Activated CD8-positive, alpha-beta memory T cell treated with anti-CD3 and anti-CD28 coated beads, Interleukin-2, amount 50 U/mL, for 4 hours (primary cell): Measurements from ENCODE around the gene SMKR1.
"Not testable (repeated sequence)": the region's sequence is repeated elsewhere in the genome, so short reads cannot be mapped to it uniquely, and the experiment has no call there.

ENCODE experiments used
- DNase-seq: peaks from one replicate; pipeline ENCODE4 v3.0.0-alpha.2; 2020

The SMKR1 gene

GRCh38 chr7:129489491-129489890 is 12.8 kb upstream of the SMKR1 start:
- DNase-seq = no peak

- no peak for DNase-seq
Measured at GRCh38 chr7:129492391-129492790, 9.9 kb upstream of the SMKR1 start.

DNA sequence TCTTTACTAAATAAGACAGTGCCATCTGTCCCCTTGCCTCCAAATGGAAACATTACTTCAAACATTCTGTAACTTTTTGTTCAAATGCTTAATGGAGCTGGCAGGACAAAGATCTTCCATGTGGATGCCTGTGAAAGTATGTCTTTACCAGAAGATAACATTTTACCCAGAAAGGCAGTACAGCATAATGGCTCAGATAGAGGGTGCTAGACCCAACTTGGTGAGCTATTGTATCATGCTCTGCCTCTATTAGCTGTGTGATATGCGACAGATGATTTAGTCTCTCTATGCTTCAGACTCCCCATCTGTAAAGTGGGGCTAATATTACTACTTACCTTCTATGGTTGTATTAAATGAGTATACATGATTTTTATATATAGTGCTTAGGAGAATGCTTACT is 8.8 kb upstream of the SMKR1 start:
- no peak for DNase-seq

GRCh38 chr7:129494041-129494440 is 8.3 kb upstream of the SMKR1 start:
- no peak for DNase-seq

DNA sequence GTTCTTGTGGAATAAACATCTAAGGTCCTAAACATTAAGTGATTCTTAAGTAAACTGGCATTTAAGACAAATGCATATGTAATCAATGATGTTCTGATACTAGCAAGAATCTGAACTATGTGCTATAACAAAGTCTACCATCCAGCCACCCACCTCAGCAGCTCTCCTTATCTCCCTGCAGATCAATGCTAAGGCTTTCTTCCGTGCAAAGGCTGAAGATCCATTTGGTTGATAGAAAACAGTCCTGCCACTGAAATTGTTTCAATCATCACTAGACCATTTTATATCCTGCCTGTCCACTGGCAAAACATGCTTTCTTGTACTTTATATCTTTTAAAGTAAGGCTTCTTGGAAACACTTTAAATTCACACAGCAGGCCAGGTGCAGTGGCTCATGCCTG is 6.3 kb upstream of the SMKR1 start:
- no peak for DNase-seq

- no peak for DNase-seq
Measured at GRCh38 chr7:129496653-129497052, 5.7 kb upstream of the SMKR1 start.

DNA sequence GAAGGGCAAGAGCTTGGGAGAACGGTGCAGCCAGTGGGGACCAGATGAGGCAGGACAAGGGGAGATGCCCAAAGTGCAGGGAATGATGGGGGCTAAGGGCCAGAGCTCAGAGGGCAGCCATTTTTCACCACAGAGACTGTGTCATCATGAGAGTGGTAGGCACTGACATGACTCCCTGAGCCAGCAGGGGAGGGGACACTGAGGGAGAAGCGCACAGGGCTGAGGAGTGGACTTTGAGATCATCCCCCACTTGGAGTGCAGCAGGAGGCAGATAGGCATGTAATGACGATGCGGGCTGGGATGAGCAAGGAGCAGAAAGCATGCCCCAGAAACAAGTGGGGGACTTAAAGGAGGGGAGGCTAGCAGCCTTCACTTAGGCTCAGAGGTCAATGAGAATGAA is 5.2 kb upstream of the SMKR1 start:
- no peak for DNase-seq

- DNase-seq = no peak
Measured at GRCh38 chr7:129498021-129498420, 4.3 kb upstream of the SMKR1 start.

DNA sequence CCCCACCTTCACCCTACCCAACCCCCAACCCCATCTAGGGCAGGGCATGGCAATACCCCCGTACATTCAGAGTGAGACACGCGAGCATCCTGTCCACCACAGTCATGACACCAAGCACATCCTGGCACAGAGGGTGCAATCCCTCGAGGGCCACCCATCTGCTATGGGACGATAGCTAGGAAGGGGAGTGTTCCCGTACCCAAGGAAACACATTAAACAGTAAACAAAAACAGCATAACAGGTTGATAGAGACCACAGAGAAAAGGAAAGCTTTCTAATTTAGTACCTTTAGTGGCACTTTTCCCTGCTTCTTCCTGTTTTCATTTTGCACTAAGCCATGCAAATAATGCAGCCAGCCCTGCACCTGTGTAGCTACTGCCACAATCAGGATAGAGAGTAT is 2.3 kb upstream of the SMKR1 start:
- no peak for DNase-seq

DNA sequence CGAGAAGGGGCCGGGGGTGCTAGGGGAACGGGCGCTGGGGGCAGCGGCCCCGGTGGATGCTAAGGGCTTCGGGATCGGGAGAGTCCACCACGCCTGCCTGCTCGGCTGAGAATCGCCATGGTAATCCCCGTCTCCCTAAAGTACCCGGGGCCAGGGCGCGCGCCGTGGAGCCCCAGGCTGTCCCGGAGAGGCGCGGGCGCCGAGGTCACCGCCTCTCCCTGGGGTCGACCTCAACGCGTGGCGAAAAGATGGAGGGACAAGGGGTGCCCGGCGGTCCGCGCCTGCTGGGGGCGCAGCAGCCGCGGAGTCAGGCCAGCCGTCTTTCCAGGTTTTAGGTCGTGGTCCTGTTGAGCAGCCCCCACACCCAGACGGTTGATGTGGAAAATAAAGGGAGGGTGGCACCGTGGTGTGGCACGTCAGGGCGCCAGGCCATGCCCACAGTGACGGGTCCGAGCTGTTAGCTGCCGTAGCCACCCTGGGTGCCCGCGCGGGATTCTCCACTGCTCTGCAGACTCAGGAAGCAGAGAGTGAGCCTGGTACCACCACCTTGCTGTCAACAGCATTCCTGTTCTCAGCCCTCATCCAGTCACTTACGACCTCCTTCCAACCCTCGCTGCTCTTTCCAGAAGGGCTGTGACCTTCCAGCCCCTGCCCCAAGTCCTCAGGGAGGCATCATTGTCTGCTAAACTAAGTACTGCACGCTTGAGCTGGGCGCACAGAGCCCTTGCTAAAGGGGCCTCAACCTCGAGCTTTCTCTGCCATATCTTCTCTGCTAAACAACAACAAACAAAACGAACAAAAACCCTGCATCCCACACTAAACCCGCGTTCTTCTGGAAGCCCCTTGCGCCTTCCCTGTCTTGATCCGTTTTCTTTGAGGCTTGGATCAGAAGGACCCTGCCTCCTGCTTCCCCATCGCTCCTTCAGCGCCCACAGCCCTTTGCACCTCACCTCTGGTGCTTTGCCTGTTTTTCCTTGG is 666 bp downstream of the SMKR1 start:
- DNase-seq = peak; percentile 24

- no peak for DNase-seq
Measured at GRCh38 chr7:129503725-129504124, 1.4 kb downstream of the SMKR1 start.

- DNase-seq = no peak
Measured at GRCh38 chr7:129512192-129512591, 9.9 kb downstream of the SMKR1 start.

DNA sequence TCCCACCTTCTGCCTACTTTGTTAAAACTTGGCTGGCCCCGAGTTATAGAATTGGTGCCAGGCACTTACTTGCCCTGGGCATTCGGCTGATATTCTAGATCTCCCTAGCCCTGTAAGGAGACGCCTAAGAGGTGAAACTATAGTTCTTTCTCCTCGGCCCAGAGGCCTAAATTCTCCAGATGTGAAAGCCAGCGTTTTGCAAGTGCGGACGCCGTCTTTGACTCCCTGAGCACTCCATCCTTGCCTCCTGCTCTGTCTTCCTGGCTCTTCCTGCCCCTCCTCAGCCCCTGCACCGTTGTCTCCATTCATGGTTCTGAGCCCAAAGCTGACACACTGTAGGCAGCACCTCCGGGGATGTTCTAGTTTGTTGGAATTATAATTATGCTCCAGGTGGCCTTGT is 11.2 kb downstream of the SMKR1 start:
- DNase-seq = no peak

- DNase-seq = no peak
Measured at GRCh38 chr7:129514683-129515082, 12.4 kb downstream of the SMKR1 start.

- no peak for DNase-seq
Measured at GRCh38 chr7:129515381-129515780, 13.1 kb downstream of the SMKR1 start.

DNA sequence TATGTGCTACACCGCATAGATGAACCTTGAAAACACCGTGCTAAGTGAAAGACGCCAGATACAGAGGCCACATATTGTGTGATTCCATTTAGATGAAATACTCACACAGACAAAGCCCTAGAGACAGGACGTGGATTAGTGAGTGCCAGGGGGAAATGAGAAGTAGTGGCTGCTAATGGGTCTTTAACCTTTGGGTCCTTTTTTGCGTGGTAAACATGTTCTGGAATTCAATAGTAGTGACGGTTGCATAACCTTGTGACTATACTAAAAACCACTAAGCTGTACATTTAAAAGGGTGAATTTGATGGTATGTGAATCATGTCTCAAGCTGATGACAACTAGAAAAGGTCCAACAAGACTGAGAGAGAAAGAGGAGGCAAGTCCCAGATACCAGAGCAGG is 15.6 kb downstream of the SMKR1 start:
- no peak for DNase-seq

DNA sequence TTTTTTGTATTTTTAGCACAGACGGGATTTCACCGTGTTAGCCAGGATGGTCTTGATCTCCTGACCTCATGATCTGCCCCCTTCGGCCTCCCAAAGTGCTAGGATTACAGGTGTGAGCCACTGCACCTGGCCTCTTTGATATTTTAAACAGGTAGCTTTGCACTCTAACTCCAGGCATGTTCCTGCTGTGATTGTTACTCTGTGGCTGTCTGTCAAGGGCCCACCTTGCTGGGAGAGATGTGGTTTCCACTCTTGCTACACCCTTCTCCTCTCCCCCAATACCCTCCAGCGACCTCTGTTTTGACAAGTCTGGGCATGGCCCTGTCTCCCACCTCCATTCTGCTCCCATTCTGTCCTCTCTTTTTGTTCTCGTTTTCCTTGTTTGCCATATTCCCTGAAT is 17.1 kb downstream of the SMKR1 start:
- no peak for DNase-seq

DNA sequence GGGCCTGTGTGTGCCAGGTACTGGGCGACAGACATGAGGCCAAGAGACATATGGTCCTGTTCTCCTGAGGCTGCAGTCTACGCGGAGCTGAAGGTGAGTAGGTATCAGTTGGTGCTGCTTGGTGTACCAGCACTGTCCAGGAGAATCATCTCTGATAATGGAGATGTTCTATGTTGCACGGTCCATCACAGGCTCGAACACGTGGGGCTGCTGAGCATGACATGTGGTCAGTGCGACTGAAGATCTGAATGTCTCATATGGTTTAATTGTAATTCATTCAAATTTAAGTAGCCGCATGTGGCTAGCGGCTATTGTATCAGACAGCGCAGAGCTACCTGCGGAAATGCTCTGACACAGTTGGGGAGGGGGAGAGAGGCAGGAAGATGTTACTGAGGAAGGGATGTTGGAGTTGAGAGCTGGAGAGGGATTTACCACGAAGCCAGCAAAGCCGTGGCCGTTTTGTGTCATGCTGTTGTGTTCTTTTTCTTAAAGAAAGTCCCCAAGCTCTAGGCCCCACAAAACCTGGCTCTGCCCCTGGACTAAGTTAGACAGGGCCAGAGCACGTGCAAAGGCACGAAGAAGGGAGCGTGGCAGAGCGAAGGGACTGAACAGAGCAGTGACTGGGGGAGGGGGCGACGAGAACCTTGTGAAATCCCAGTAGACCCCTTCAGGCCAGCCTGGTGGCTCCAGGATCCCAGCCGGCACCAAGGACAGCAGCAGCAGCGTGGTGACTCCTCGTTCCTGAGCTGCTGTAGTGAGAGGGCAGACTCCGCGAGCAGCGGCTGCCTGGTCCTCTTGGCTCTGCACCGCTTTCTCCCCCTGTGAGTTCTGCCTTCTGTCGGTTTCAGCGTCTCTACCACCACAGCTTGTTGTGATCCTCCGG is 20.0 kb downstream of the SMKR1 start:
- DNase-seq = no peak

DNA sequence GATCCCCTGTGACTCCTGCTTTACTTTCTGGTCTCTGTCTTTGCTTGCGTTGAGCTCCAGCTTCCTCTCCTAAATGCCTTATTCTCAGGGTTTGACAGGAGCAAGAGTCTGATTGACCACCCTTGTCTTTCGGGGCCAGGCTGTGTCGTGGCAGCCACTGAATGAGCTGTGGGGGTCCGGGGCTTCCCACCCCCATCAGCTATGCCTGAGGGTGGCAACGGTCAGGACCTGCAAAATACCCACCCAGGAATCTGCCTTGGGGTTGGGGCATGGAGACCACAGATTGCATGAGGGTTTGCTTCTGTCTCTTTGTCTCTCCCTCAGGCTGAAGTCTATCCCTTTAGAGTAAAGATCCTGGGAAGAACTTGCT is 20.6 kb downstream of the SMKR1 start:
- DNase-seq = no peak

DNA sequence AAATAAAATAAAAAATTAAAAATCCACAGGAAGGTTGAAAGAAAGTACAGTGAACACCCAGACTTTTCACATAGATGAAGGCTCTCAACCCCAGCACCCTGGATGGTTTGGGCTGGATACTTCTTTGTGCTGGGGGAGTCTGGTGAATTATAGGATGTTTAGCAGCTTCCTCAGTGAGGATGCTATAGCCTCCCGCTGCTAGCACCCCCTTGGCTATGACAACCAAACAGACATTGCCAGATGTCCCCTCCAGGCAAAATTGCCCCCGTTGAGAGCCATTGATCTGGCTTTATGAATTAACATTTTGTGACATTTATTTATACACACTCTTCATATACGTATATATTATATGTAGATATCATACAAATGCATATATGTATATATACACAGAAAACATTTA is 21.6 kb downstream of the SMKR1 start:
- no peak for DNase-seq

- not testable (repeated sequence) for DNase-seq
Measured at GRCh38 chr7:129524405-129524804, 22.1 kb downstream of the SMKR1 start.

- DNase-seq = no peak
Measured at GRCh38 chr7:129525225-129525862, 23.0 kb downstream of the SMKR1 start.

DNA sequence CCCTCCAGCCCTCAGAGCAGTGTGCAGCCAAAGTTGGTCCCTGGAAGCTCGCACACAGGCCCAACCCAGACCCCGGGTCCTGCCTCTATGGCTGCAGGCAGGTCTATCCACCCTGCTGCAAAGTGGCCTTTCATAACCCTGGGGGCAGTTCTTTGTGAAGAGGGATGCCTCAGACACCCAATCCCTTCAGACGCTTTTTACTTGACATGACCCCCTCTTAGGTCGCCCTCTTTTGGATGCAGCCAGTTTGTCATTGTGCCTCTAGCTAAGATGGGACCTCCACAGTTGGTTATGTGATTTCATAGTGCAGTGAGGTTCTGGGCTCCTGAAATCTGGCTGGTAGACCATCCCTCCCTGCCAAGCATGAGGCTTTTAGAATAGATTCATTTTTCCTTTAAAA is 27.3 kb downstream of the SMKR1 start:
- DNase-seq = no peak
